GM12891 (cell line): Measurements from ENCODE around the gene NUDT2.
"Not testable (repeated sequence)": the region's sequence is repeated elsewhere in the genome, so short reads cannot be mapped to it uniquely, and the experiment has no call there.

Source experiments
- DNase-seq: peaks from one replicate; pipeline ENCODE4 v3.0.0; 2011; ENCODE audit warnings: low spot score; ENCODE audit not compliant: insufficient read length
- FAIRE-seq: peaks from 2 replicates; lab custom pipeline; 2011; peaks lifted over from hg19 to GRCh38; lab: Jason Lieb, UNC
- PAX5 ChIP-seq: IDR thresholded peaks from 2 replicates; pipeline ENCODE4 v1.6.1; 2011; ENCODE audit warnings: low read length, moderate library complexity, mild to moderate bottlenecking; ENCODE audit not compliant: insufficient read depth, severe bottlenecking
- POLR2A ChIP-seq: IDR thresholded peaks from 2 replicates; pipeline ENCODE4 v1.6.1; 2011; ENCODE audit warnings: low read depth, low read length, control low read depth
- POLR2AphosphoS5 ChIP-seq: IDR thresholded peaks from 2 replicates; pipeline ENCODE4 v1.6.1; 2011; ENCODE audit warnings: low read depth, low read length, control low read depth
- POU2F2 ChIP-seq: IDR thresholded peaks from 2 replicates; pipeline ENCODE4 v1.6.1; 2011; ENCODE audit warnings: low read depth, mild to moderate bottlenecking, control low read depth, low read length, moderate library complexity
- SPI1 ChIP-seq: IDR thresholded peaks from 2 replicates; pipeline ENCODE4 v1.6.1; 2011; ENCODE audit warnings: low read depth, low read length, control low read depth
- TAF1 ChIP-seq: IDR thresholded peaks from 2 replicates; pipeline ENCODE4 v1.6.1; 2011; ENCODE audit warnings: low read depth, low read length, control low read depth

Gene NUDT2

GRCh38 chr9:34334337-34334824 lies 5.0 kb downstream of the NUDT2 start:
- FAIRE-seq = no peak
- DNase-seq = no peak
- TF ChIP-seq POLR2AphosphoS5 (no peak), TAF1 (no peak), SPI1 (no peak), POLR2A (no peak), POU2F2 (no peak), PAX5 (no peak)

GRCh38 chr9:34334916-34335315 lies 5.5 kb downstream of the NUDT2 start:
- TF ChIP-seq PAX5 = no peak
- TF ChIP-seq SPI1 = no peak
- TF ChIP-seq POU2F2 = no peak
- TF ChIP-seq POLR2AphosphoS5 = no peak
- no peak for TF ChIP-seq TAF1
- no peak for TF ChIP-seq POLR2A
- no peak for FAIRE-seq
- DNase-seq = no peak

- FAIRE-seq = no peak
- TF ChIP-seq PAX5 (no peak), POU2F2 (no peak), POLR2AphosphoS5 (no peak)
Measured at GRCh38 chr9:34335376-34335775, 6.0 kb downstream of the NUDT2 start.

GRCh38 chr9:34337403-34337802 lies 8.0 kb downstream of the NUDT2 start:
- TF ChIP-seq TAF1 (no peak), POLR2A (no peak), PAX5 (no peak), SPI1 (no peak), POU2F2 (no peak), POLR2AphosphoS5 (no peak)
- DNase-seq (no peak), FAIRE-seq (no peak)

More at GRCh38 chr9:34335376-34335775, 6.0 kb downstream of the NUDT2 start:
- no peak for DNase-seq

GRCh38 chr9:34338079-34338478 lies 8.7 kb downstream of the NUDT2 start:
- DNase-seq, FAIRE-seq: not testable (repeated sequence)

GRCh38 chr9:34338665-34339385 lies 9.5 kb downstream of the NUDT2 start:
- no peak for DNase-seq
- FAIRE-seq = no peak

GRCh38 chr9:34341659-34342295 lies 12.4 kb downstream of the NUDT2 start:
- no peak for FAIRE-seq
- no peak for DNase-seq
- TF ChIP-seq POLR2A = no peak
- TF ChIP-seq TAF1 = no peak
- TF ChIP-seq POU2F2 = no peak
- no peak for TF ChIP-seq POLR2AphosphoS5
- no peak for TF ChIP-seq SPI1
- TF ChIP-seq PAX5 = no peak

More at GRCh38 chr9:34338665-34339385, 9.5 kb downstream of the NUDT2 start:
- TF ChIP-seq POLR2AphosphoS5 = no peak
- TF ChIP-seq POLR2A = no peak
- TF ChIP-seq POU2F2 = no peak
- TF ChIP-seq SPI1 = no peak
- TF ChIP-seq PAX5 = no peak

GRCh38 chr9:34343090-34343489 lies 13.7 kb downstream of the NUDT2 start:
- no peak for DNase-seq
- FAIRE-seq = no peak
- TF ChIP-seq POLR2AphosphoS5 (no peak), POU2F2 (no peak), PAX5 (no peak), TAF1 (no peak), POLR2A (no peak), SPI1 (no peak)

- no peak for DNase-seq
- FAIRE-seq = no peak
- TF ChIP-seq SPI1 (no peak), POU2F2 (no peak), POLR2AphosphoS5 (no peak), POLR2A (no peak), TAF1 (no peak), PAX5 (no peak)
Measured at GRCh38 chr9:34343605-34344004, 14.2 kb downstream of the NUDT2 start.

- DNase-seq (no peak), FAIRE-seq (no peak)
- no peak for TF ChIP-seq POU2F2
- TF ChIP-seq PAX5 = no peak
- TF ChIP-seq TAF1 = no peak
- no peak for TF ChIP-seq SPI1
- TF ChIP-seq POLR2A = no peak
- no peak for TF ChIP-seq POLR2AphosphoS5
Measured at GRCh38 chr9:34346873-34347799, 17.8 kb downstream of the NUDT2 start.
